ENCODE data around the gene GPR17. TPM values are rescaled to one million over a fixed set of nuclear protein-coding genes. Genes with fewer than 3 reads are reported as not detected.
A peak's percentile ranks its signal among the peaks of the same experiment; 100 is the strongest.

GPR17 gene
- total RNA-seq, 4 donors from 2014 or later, result 0.48 to 0.52 TPM; not detected in 2

DNA sequence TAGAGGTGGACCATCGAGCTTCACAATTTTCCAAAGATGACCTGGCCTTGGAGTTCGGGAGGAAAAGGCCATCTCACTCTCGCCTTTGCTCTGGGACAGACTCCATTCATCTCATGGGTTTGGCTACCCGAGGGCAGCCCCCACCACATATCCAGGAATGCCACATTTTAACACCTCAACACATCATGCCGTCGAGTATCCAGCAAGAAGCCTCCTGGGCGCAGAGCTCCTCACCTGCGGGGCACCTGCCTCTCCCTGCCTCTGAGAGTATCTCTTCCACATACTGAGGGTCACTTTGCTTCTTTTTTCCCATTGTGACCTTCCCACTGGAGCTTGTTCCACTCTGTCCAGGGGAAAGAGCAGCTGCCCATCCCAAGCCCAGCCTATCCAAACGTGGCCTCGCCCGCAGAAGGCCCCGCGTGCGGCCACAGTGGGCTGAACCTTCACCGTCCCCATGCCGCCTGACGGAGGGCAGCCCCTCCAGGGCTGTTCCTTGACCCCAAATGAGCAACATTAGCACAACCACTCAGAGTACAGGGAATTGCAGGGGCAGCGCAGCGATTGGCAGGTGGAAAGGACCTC, 34.8 kb downstream of the GPR17 start:
- Histone ChIP-seq H3K4me3 (peak overlapping the region; percentile 33), H3K9me3 (no peaks in the 10 kb centered on the region), H3K4me1 (peaks cover 4% of the 10 kb centered on the region), H3K27ac (no peak overlapping the region), H3K27me3 (peaks cover 4% of the 10 kb centered on the region), H3K36me3 (no peaks in the 10 kb centered on the region)
- 92% methylated on average over 19 of the region's 19 CpGs for WGBS
- DNase-seq (ENCODE audit: low spot score in 2 of 2), result no peak
- no peak for TF ChIP-seq POLR2AphosphoS5 (IDR thresholded peaks at IDR 0.05)
- TF ChIP-seq, protein P1, sequence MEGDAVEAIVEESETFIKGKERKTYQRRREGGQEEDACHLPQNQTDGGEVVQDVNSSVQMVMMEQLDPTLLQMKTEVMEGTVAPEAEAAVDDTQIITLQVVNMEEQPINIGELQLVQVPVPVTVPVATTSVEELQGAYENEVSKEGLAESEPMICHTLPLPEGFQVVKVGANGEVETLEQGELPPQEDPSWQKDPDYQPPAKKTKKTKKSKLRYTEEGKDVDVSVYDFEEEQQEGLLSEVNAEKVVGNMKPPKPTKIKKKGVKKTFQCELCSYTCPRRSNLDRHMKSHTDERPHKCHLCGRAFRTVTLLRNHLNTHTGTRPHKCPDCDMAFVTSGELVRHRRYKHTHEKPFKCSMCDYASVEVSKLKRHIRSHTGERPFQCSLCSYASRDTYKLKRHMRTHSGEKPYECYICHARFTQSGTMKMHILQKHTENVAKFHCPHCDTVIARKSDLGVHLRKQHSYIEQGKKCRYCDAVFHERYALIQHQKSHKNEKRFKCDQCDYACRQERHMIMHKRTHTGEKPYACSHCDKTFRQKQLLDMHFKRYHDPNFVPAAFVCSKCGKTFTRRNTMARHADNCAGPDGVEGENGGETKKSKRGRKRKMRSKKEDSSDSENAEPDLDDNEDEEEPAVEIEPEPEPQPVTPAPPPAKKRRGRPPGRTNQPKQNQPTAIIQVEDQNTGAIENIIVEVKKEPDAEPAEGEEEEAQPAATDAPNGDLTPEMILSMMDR (IDR thresholded peaks at IDR 0.05), result no peak
- TF ChIP-seq EP300 (IDR thresholded peaks at IDR 0.05), result no peak
- TF ChIP-seq POLR2A (IDR thresholded peaks at IDR 0.05), result no peak

- Histone ChIP-seq H3K27me3 (peaks cover 4% of the 10 kb centered on the region), H3K4me1 (no peaks in the 10 kb centered on the region), H3K27ac (no peak overlapping the region), H3K4me3 (peak overlapping the region; percentile 33), H3K9me3 (no peaks in the 10 kb centered on the region), H3K36me3 (no peaks in the 10 kb centered on the region)
- peak in 1 of 2 donors; percentile 66 for DNase-seq (ENCODE audit: low spot score in 2 of 2)
- WGBS, result 55% methylated on average over 18 of the region's 25 CpGs
- TF ChIP-seq POLR2AphosphoS5 (IDR thresholded peaks at IDR 0.05), result no peak
- TF ChIP-seq, protein P1 (IDR thresholded peaks at IDR 0.05), result no peak
- no peak for TF ChIP-seq EP300 (IDR thresholded peaks at IDR 0.05)
- no peak for TF ChIP-seq POLR2A (IDR thresholded peaks at IDR 0.05)
These were observed 35.4 kb downstream of the GPR17 start for GRCh38 chr2:127681288-127681804.

DNA sequence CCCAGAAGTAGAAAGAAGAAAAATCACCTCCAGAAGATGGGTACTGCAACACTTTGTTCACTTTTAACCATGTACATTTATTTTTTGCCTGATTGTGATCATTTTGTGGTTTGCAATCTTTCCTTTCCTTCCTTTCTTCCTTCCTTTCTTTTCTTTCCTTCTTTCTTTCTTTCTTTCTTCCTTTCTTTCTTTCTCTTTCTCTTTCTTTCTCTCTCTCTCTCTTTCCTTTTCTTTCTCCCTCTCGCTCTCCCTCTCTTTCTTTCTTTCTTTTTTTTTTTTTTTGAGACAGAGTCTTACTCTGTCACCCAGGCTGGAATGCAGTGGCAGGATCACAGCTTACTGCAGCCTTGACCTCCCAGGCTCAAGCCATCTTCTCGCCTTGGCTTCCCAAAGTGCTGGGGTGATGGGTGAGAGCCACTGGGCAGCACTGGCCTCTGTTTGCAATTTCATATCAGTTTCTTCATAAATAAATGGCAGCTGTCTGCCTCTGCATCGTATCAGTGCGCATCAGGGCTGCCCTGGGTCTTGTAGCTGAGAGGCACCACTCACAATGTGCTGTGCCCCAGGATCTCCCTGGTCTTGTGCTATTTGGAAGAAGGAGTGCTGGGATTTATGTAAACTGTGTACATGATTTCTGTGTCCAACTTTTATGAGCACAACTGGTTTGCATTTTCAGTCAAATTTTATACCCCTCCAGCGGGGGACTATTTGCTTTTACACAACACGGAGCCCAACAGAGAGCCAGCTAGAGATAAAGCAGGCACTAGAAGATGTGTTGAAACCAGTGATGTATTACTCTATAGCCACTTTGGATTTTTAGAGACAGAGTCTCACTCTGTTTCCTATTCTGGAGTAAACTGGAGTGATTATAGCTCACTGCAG, 36.3 kb downstream of the GPR17 start:
- no peak overlapping the region for H3K4me3 ChIP-seq
- no peaks in the 10 kb centered on the region for H3K27me3 ChIP-seq
- H3K9me3 ChIP-seq, result no peaks in the 10 kb centered on the region
- WGBS, result 90% methylated on average over 6 of the region's 6 CpGs
- no peaks in the 10 kb centered on the region for H3K36me3 ChIP-seq
- H3K4me1 ChIP-seq, result no peaks in the 10 kb centered on the region
- H3K27ac ChIP-seq, result no peak overlapping the region
- TF ChIP-seq, protein P1 (IDR thresholded peaks at IDR 0.05), result no peak
- peak in 1 of 2 donors; percentile 13 for DNase-seq (ENCODE audit: low spot score in 2 of 2)

DNA sequence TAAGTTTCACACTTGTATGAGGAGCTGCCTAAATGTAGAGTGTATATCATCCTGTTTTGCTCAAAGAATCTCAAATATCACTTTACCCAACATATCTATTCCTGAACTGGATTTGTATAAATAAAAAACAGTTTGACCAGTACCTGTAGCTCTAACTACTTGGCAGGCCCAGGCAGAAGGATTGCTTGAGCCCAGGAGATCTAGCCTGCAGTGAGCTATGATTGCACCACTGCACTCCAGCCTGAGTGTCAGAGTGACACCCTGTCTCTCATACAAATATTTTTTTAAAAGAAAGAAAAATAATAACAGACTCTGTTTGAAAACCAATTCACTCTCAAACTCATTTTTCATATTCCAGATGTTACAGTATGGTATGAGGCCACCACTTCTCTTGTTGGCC, 37.1 kb downstream of the GPR17 start:
- Histone ChIP-seq H3K36me3 (no peaks in the 10 kb centered on the region), H3K27ac (no peak overlapping the region), H3K4me1 (no peaks in the 10 kb centered on the region), H3K27me3 (no peaks in the 10 kb centered on the region), H3K9me3 (peaks cover 1% of the 10 kb centered on the region), H3K4me3 (no peak overlapping the region)
- DNase-seq (ENCODE audit: low spot score in 2 of 2), result peak in 1 of 2 donors; percentile 15
- TF ChIP-seq POLR2A (IDR thresholded peaks at IDR 0.05) (no peak), POLR2AphosphoS5 (IDR thresholded peaks at IDR 0.05) (no peak), EP300 (IDR thresholded peaks at IDR 0.05) (no peak)
- TF ChIP-seq, protein P1 (IDR thresholded peaks at IDR 0.05), result no peak

DNA sequence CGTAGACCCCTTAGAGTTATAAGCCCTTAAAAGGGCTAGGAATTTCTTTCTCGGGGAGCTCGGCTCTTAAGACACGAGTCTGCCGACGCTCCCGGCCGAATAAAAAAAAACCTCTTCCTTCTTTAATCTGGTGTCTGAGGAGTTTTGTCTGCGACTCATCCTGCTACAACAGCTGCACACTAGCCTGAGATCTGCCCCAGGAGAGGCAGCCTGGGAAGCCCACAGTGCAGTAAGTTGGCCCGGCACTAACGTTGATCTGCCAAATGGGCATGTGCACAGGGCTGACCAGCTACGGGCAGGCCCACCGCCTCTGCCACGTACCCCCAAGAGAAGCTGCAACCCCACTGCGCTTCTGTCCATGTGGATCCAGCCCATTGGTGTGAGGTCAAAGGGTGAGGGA, 37.8 kb downstream of the GPR17 start:
- no peaks in the 10 kb centered on the region for H3K4me1 ChIP-seq
- TF ChIP-seq POLR2A (IDR thresholded peaks at IDR 0.05), result no peak
- no peak for TF ChIP-seq EP300 (IDR thresholded peaks at IDR 0.05)
- TF ChIP-seq POLR2AphosphoS5 (IDR thresholded peaks at IDR 0.05), result no peak
- TF ChIP-seq, protein P1 (IDR thresholded peaks at IDR 0.05), result no peak
- H3K4me3 ChIP-seq, result no peak overlapping the region
- H3K9me3 ChIP-seq, result peaks cover 4% of the 10 kb centered on the region
- 81% methylated on average over 14 of the region's 15 CpGs for WGBS
- no peak overlapping the region for H3K27ac ChIP-seq
- peak in 1 of 2 donors; percentile 22 for DNase-seq (ENCODE audit: low spot score in 2 of 2)
- no peaks in the 10 kb centered on the region for H3K27me3 ChIP-seq
- H3K36me3 ChIP-seq, result no peaks in the 10 kb centered on the region

Measured in suprapubic skin (tissue), 4 donors.